DMS153 treated with DMSO at 0.1 percent for 48 hours (cell line): ENCODE data around the gene ASTN2.

Source experiments
- DNase-seq: peaks from one replicate; lab custom pipeline; 2025; ENCODE audit not compliant: unreplicated experiment; lab: John Stamatoyannopoulos, UW

ASTN2 gene

GRCh38 chr9:117258184-117258866, 156.5 kb downstream of the ASTN2 start:
- DNase-seq: no peak

- DNase-seq: no peak
Observed at GRCh38 chr9:117253261-117253660, 161.6 kb downstream of the ASTN2 start.

GRCh38 chr9:117250610-117251215, 164.1 kb downstream of the ASTN2 start:
- no peak for DNase-seq

- DNase-seq: no peak
Observed at GRCh38 chr9:117249799-117250198, 165.1 kb downstream of the ASTN2 start.

GRCh38 chr9:117247266-117247665, 167.6 kb downstream of the ASTN2 start:
- no peak for DNase-seq

GRCh38 chr9:117245175-117245829, 169.6 kb downstream of the ASTN2 start:
- no peak for DNase-seq

GRCh38 chr9:117242082-117242481, 172.8 kb downstream of the ASTN2 start:
- DNase-seq: no peak

- no peak for DNase-seq
Observed at GRCh38 chr9:117239428-117239827, 175.4 kb downstream of the ASTN2 start.

GRCh38 chr9:117234103-117234502, 180.8 kb downstream of the ASTN2 start:
- DNase-seq: no peak

- no peak for DNase-seq
Observed at GRCh38 chr9:117233016-117233415, 181.8 kb downstream of the ASTN2 start.

GRCh38 chr9:117232281-117232680, 182.6 kb downstream of the ASTN2 start:
- no peak for DNase-seq

GRCh38 chr9:117231012-117231411, 183.8 kb downstream of the ASTN2 start:
- DNase-seq: no peak

- DNase-seq: peak; percentile 96
Observed at GRCh38 chr9:117224695-117225094, 190.2 kb downstream of the ASTN2 start.

- DNase-seq: no peak
Observed at GRCh38 chr9:117218951-117219350, 195.9 kb downstream of the ASTN2 start.

- no peak for DNase-seq
Observed at GRCh38 chr9:117214416-117214815, 200.4 kb downstream of the ASTN2 start.

GRCh38 chr9:117211280-117211679, 203.6 kb downstream of the ASTN2 start:
- no peak for DNase-seq

- DNase-seq: peak; percentile 50
Observed at GRCh38 chr9:117205806-117206205, 209.1 kb downstream of the ASTN2 start.

GRCh38 chr9:117204971-117205370, 209.9 kb downstream of the ASTN2 start:
- DNase-seq: no peak

GRCh38 chr9:117191504-117192261, 223.2 kb downstream of the ASTN2 start:
- no peak for DNase-seq

- no peak for DNase-seq
Observed at GRCh38 chr9:117189121-117189520, 225.7 kb downstream of the ASTN2 start.

GRCh38 chr9:117188394-117188793, 226.5 kb downstream of the ASTN2 start:
- DNase-seq: no peak

GRCh38 chr9:117187498-117187897, 227.4 kb downstream of the ASTN2 start:
- DNase-seq: no peak
